SJSA1 (cell line): Measurements from ENCODE around the gene IP6K1. TPM values are rescaled to one million over a fixed set of nuclear protein-coding genes. Genes with fewer than 3 reads are reported as not detected.
A peak's percentile ranks its signal among the peaks of the same experiment; 100 is the strongest.
"Not testable (repeated sequence)": the region's sequence is repeated elsewhere in the genome, so short reads cannot be mapped to it uniquely, and the experiment has no call there.

Experiments
- DNase-seq, 2 experiments: peaks; one replicate each; pipeline ENCODE4 v3.0.0-alpha.2; 2015 to 2020; ENCODE audit warnings: low spot score in 2 of 2, low read depth in 1 of 2
- H3K27ac ChIP-seq: fragments of 250-450 bp; sonication (Bioruptor Pico); 2 replicates; pipeline ENCODE4 v1.5.1; 2020; ENCODE audit warnings: mild to moderate bottlenecking, moderate library complexity
- H3K27me3 ChIP-seq: fragments of 250-450 bp; sonication (Bioruptor Pico); replicated peaks from 2 replicates; pipeline ENCODE4 v1.5.1; 2020; ENCODE audit warnings: mild to moderate bottlenecking, moderate library complexity
- H3K36me3 ChIP-seq: fragments of 250-450 bp; sonication (Bioruptor Pico); 2 replicates; pipeline ENCODE4 v1.5.1; 2020; ENCODE audit warnings: mild to moderate bottlenecking
- H3K4me1 ChIP-seq: fragments of 250-450 bp; sonication (Bioruptor Pico); replicated peaks from 2 replicates; pipeline ENCODE4 v1.6.1; 2021; ENCODE audit warnings: mild to moderate bottlenecking
- H3K4me3 ChIP-seq: fragments of 250-450 bp; sonication (Bioruptor Pico); 2 replicates; pipeline ENCODE4 v1.5.1; 2020; ENCODE audit warnings: mild to moderate bottlenecking
- H3K9me3 ChIP-seq: fragments of 250-450 bp; sonication (Bioruptor Pico); replicated peaks from 2 replicates; pipeline ENCODE4 v1.5.1; 2020; ENCODE audit warnings: mild to moderate bottlenecking
- total RNA-seq: library from RNA; depleted of rRNA; stranded (reverse); fragments of >200 nt; shearing (Covaris generic); gene quantifications from 2 replicates; pipeline ENCODE4 v1.2.3, GENCODE V29; 2014

The IP6K1 gene
- total RNA-seq, 1 experiment from 2014 or later: 17.5 TPM

DNA sequence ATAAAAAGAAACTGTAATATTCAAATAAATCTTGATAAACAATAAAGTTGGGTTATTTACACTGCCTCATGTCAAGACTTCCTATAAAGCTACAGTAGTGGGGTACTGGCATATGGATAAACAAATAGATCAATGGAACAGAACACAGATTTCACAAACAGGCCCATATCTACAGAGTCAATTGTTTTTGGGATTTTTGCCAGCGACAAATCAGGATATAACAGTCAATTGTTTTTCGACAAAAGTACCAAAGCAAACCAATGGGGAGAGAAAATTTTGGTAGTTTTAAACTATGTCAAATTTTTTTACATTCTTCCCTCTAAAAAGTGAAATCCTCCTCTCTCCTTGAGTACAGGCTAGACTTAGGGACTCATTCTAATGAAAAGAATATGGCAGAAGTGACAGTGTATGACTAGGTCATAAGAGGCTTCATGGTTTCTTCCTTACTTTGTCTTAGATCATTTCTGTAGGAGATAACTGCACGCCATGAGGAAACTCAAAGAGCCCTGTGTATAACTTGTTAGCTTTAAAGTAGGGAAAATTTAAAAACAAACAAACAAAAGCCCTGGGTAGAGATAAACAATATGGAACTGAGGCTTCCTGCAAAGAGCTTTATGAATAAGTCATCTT lies 16.9 kb downstream of the IP6K1 start:
- Histone ChIP-seq H3K4me1 (peaks cover 20% of the 10 kb centered on the region), H3K36me3 (peaks cover 7% of the 10 kb centered on the region; the same call in 1 of the 2 replicates), H3K9me3 (no peaks in the 10 kb centered on the region), H3K27me3 (no peaks in the 10 kb centered on the region), H3K27ac (peak overlapping the region; percentile 9; the same call in 1 of the 2 replicates), H3K4me3 (no peak overlapping the region)
- DNase-seq: peak in 1 of 2 experiments; percentile 26

DNA sequence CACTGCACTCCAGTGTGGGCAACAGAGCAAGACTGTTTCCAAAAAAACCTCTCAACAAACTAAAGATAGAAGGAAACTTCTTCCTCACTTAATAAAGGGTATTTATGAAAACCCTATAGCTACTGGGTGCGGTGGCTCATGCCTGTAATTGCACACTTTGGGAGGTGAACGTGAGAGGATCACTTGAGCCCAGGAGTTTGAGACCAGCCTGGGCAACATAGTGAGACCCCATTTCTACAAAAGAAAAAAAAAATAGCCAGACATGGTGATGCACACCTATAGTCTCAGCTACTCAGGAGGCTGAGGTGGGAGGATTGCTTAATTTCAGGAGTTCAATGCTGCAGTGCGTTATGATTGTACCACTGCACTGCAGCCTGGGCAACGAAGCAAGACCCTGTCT lies 22.4 kb downstream of the IP6K1 start:
- no peaks in the 10 kb centered on the region for H3K27me3 ChIP-seq
- 0 out of 2 replicates have a peak, but pooled peaks cover under 1% of the 10 kb centered on the region for H3K36me3 ChIP-seq
- DNase-seq: no peak
- H3K4me1 ChIP-seq: peaks cover 1% of the 10 kb centered on the region
- no peaks in the 10 kb centered on the region for H3K9me3 ChIP-seq
- H3K27ac ChIP-seq: no peak overlapping the region
- no peak overlapping the region for H3K4me3 ChIP-seq

DNA sequence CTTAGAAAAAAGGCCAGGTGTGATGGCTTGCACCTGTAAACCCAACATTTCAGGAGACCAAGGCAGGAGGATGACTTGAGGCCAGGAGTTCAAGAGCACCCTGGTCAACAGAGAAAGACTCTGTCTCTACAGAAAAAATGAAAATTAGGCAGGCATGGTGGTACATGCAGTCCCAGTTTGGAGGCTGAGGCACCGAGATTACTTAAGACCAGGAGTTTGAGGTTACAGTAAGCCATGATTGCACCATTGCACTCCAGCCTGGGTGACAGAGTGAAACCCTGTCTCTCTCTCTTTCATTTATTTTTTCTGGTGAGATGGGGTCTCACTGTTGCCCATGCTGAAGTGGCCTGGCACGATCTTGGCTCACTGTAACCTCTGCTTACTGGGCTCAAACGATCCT lies 24.7 kb downstream of the IP6K1 start:
- Histone ChIP-seq H3K9me3 (no peaks in the 10 kb centered on the region), H3K4me1 (no peaks in the 10 kb centered on the region), H3K4me3 (no peak overlapping the region), H3K27me3 (no peaks in the 10 kb centered on the region), H3K27ac (no peak overlapping the region), H3K36me3 (no peaks in the 10 kb centered on the region)
- no peak for DNase-seq

DNA sequence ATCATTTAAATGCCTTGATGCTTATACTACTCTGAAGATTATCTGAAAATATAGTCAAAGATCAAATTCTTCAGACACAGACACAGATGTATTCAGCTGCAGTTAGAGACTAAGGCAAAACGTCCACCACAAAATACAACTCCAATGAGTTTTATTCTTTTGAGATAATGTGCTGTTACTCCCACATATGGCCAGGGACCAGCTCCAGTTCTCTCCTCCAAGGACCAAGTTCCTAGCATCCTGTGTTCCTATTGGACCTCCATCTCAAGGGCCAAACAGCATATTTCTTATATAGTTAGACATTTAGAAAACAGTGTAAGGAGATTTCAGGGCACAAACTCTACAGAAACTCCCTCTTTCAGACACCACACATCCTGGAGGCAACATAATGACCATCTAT lies 27.1 kb downstream of the IP6K1 start:
- no peak overlapping the region for H3K27ac ChIP-seq
- no peaks in the 10 kb centered on the region for H3K9me3 ChIP-seq
- no peaks in the 10 kb centered on the region for H3K27me3 ChIP-seq
- no peaks in the 10 kb centered on the region for H3K4me1 ChIP-seq
- no peaks in the 10 kb centered on the region for H3K36me3 ChIP-seq
- H3K4me3 ChIP-seq: no peak overlapping the region
- no peak for DNase-seq

DNA sequence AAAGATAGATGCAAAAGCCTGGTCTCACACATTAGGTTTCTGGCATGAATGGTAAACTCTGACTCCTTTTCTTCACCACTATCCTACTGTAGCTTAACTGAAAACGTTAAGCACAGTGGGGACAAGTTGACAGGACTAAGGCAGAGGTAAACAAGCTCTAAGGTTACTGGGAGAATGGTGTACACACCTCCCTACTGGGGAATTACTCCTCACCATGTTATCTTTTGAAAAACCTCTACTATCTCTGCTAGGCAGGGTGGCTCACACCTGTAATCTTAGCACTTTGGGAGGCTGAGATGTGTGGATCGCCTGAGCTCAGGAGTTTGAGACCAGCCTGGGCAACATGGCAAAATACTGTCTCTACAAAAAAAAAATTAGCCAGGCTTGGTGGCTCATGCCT lies 29.1 kb downstream of the IP6K1 start:
- Histone ChIP-seq H3K27me3 (no peaks in the 10 kb centered on the region), H3K4me1 (no peaks in the 10 kb centered on the region), H3K36me3 (no peaks in the 10 kb centered on the region), H3K27ac (no peak overlapping the region), H3K9me3 (no peaks in the 10 kb centered on the region), H3K4me3 (no peak overlapping the region)
- no peak for DNase-seq

DNA sequence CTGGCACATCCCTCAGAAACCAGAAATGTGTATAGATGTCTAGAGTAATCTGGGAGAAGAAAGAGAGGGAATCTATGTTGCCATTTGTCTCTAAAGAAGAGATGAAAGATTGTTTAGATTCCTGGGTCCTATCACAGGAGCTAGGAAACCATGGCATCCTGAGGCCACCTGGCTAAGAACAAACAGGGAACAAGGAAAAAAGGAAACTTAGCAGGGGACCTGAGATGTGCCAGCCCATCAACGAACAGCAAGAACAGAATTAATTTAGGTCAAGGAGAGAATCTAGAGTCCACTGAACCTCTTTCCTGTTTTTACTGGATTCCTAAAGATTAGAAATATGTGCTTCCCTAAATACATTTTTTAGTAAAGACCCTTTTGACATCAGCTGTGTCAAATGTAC lies 30.3 kb downstream of the IP6K1 start:
- H3K36me3 ChIP-seq: no peaks in the 10 kb centered on the region
- no peaks in the 10 kb centered on the region for H3K4me1 ChIP-seq
- no peak for DNase-seq
- no peak overlapping the region for H3K27ac ChIP-seq
- H3K4me3 ChIP-seq: no peak overlapping the region
- H3K27me3 ChIP-seq: no peaks in the 10 kb centered on the region
- H3K9me3 ChIP-seq: no peaks in the 10 kb centered on the region

DNA sequence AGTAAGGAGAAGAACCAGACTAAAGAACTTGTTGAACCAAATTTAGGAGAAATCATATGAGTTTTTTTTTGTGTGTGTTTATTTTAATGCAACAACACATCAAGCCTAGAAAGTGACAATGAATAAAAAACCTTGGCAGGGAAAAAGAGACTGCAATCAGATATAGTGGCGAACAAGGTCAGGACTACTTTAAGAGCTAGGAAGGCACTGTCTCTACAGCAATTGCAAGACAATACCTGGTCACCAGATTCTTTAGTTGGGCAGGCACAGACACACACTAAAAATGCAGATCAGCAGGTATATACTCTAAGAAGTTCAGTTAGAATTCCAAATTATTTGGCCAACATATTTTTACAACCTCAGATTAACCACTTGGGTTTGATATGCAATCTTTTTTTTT lies 31.8 kb downstream of the IP6K1 start:
- Histone ChIP-seq H3K36me3 (no peaks in the 10 kb centered on the region), H3K4me1 (no peaks in the 10 kb centered on the region), H3K27ac (no peak overlapping the region), H3K4me3 (no peak overlapping the region), H3K27me3 (no peaks in the 10 kb centered on the region), H3K9me3 (no peaks in the 10 kb centered on the region)
- DNase-seq: no peak

DNA sequence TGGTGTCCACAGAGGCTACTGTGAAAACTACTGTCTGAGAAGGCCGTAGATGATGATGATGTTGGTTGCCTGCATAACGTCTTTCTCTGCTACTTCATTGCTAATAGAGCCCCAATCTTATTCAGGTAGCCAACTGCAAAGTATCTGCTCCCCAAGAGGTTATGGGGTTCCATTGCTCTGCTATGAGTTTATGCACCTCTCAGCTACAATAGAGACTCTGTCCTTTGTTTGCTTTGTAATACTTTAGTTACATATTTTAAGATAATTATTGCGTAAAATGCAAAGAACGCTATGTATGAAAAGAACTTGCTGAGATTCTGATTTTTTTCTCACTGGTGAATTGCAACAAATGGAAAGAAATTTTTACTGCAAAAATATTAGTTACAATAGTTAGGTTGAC lies 34.8 kb downstream of the IP6K1 start:
- H3K36me3 ChIP-seq: peaks cover 5% of the 10 kb centered on the region
- DNase-seq: no peak
- H3K4me1 ChIP-seq: peaks cover 13% of the 10 kb centered on the region
- H3K9me3 ChIP-seq: no peaks in the 10 kb centered on the region
- H3K27ac ChIP-seq: no peak overlapping the region
- no peak overlapping the region for H3K4me3 ChIP-seq
- H3K27me3 ChIP-seq: no peaks in the 10 kb centered on the region

DNA sequence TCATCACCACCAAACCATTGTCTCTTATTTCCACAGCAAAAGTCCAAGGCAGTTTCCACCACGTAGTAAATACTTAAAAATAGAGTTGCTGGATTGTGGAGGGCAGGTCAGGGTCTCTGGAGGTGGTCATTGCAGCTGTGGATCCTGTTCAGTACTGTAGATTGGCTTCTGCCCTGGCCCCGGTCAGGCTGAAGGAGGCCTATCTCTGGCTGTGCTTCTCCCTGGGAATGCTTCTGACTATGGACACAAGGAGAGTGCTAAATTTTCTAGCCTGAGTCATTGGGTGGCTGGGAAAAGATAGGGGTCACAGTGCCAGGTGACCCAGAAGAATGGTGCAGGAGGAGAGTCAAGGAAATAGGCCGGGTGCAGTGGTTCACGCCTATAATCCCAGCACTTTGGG lies 36.3 kb downstream of the IP6K1 start:
- Histone ChIP-seq H3K9me3 (no peaks in the 10 kb centered on the region), H3K36me3 (peaks cover 8% of the 10 kb centered on the region), H3K4me3 (no peak overlapping the region), H3K4me1 (peaks cover 21% of the 10 kb centered on the region), H3K27me3 (no peaks in the 10 kb centered on the region), H3K27ac (no peak overlapping the region)
- DNase-seq: no peak

DNA sequence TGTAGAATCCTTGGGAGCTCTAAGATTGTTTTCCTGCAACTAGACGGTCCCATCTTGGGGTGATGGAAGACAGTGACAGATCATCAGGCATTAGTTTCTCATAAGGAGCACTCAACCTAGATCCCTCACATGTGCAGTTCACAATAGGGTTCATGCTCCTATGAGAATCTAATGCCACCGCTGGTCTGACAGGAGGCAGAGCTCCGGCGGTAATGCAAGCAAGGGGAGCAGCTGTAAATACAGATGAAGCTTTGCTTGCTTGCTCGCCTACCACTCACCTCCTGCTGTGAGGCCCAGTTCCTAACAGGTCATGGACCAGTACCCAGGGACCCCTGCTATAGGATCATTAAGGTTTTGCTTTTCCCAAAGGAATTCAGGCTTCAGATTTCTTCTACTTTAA lies 37.5 kb downstream of the IP6K1 start:
- not testable (repeated sequence) for H3K9me3 ChIP-seq, H3K27me3 ChIP-seq, H3K4me3 ChIP-seq, H3K27ac ChIP-seq
- peaks cover 15% of the 10 kb centered on the region for H3K36me3 ChIP-seq
- peaks cover 21% of the 10 kb centered on the region for H3K4me1 ChIP-seq
- peak in 1 of 2 experiments; percentile 11 for DNase-seq

DNA sequence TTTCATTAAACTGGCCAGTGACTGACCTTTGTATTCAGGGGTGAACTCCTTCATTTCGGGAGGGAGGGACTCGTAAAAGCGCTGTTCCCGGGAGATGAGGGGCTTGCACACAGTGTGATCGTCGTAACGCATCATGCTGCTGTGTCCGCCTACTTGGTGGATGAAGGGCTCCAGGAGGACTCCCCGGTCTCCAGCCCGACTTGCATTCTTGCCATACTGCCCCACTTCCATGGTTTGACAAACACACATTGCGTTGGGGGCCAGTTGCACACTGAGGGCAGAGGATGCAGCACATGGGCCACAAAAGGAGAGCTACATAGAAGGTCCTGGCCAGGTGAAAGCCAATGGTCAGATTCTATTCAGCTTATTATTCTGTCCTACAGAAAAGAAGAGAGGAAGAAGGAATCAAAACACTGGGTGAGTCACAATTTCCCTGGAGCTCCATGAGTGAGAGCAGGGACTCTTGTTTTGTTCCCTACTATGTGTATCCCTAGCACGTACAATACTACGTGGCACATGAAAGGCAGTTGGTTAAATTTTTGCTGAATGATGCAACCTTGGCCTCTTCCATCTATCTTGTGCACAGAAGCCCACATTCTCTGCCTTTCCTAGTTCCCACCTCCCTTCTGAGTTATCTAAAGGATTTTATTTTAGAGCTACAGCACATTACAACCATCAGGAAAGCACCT lies 38.4 kb downstream of the IP6K1 start:
- Histone ChIP-seq H3K9me3 (no peaks in the 10 kb centered on the region), H3K27ac (peak overlapping the region; percentile 53), H3K4me3 (no peak overlapping the region), H3K27me3 (no peaks in the 10 kb centered on the region), H3K4me1 (peaks cover 21% of the 10 kb centered on the region), H3K36me3 (peaks cover 20% of the 10 kb centered on the region)
- DNase-seq: peak; percentile 41 to 49

DNA sequence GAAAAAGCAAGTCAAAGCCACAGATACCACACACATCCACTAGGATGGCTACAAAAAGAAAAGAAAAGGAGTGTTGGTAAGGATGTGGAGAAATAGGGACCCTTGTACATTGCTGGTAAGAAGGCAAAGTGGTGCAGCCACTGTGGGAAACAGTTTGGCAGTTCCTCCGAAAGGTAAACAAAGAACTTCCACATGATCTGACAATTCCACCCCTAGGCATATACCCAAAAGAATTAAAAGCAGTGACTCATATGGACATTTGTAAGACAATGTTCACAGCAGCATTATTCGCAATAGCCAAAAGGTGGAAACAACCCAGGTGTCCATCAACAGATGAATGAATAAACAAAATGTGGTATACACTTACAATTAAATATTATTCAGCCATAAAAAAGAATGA lies 40.4 kb downstream of the IP6K1 start:
- Histone ChIP-seq H3K36me3 (peaks cover 27% of the 10 kb centered on the region), H3K27ac (0 out of 2 replicates have a peak overlapping the region, but pooled peaks have one; percentile 19), H3K4me1 (peaks cover 21% of the 10 kb centered on the region), H3K4me3 (no peak overlapping the region), H3K27me3 (no peaks in the 10 kb centered on the region), H3K9me3 (no peaks in the 10 kb centered on the region)
- DNase-seq: peak; percentile 23 to 52

DNA sequence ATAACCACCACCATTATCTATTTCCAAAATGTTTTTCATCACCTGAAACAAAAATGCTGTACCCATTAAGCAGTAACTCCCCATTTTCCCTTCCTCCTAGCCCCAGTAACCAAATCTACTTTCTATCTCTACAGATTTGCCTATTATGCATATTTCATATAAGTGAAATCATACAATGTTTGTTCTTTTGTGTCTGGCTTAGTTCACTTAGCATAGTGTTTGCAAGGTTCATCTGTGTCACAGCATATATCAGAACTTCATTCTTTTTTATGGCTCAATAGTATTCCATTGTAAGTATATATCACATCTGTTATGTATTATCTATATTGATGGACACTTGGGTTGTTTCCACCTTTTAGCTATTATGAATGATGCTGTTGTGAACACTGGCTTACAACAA lies 45.9 kb downstream of the IP6K1 start:
- Histone ChIP-seq H3K4me3 (no peak overlapping the region), H3K9me3 (no peaks in the 10 kb centered on the region), H3K36me3 (peaks cover 51% of the 10 kb centered on the region), H3K27me3 (no peaks in the 10 kb centered on the region), H3K27ac (no peak overlapping the region), H3K4me1 (peaks cover 1% of the 10 kb centered on the region)
- no peak for DNase-seq

DNA sequence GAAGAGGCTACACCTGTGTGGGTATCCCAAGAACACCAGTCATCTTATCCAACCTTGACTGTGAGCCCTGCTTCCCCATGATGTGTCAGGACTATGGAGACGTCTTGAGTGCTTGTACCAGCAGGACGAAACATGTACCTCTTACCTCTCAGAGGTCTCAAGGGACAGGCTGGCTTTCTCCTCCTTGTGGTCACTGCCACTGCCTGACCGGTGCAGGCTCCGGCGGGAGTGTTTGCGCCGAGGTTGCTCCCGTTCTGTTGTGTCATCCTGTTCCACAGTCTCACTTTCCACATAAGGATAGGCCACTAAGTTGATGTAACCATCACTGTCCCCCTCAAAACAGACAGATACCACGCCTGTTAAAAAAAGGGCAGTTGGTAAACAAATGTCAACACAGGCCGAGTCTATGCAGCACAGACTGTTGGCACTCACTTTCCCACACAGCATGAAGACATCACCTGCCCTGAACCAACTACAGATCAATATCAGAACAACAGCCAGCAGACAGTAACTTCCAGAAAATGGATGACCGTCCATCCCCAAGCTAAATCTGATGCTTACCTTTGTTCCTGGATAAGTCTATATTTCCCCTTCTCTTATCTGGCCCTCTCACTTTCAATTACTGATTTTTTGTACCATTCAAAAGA lies 48.2 kb downstream of the IP6K1 start:
- no peak overlapping the region for H3K4me3 ChIP-seq
- H3K36me3 ChIP-seq: peaks cover 45% of the 10 kb centered on the region
- no peaks in the 10 kb centered on the region for H3K27me3 ChIP-seq
- H3K27ac ChIP-seq: no peak overlapping the region
- no peak for DNase-seq
- no peaks in the 10 kb centered on the region for H3K9me3 ChIP-seq
- no peaks in the 10 kb centered on the region for H3K4me1 ChIP-seq
